ENCODE measurements around the gene EBNA1BP2. TPM values are rescaled to one million over a fixed set of nuclear protein-coding genes. Genes with fewer than 3 reads are reported as not detected.
A peak's percentile ranks its signal among the peaks of the same experiment; 100 is the strongest.

The EBNA1BP2 gene
- total and polyA plus RNA-seq, 2 of the 4 experiments (the other 2 are of a cell fraction) = 82.8 to 135 TPM

DNA sequence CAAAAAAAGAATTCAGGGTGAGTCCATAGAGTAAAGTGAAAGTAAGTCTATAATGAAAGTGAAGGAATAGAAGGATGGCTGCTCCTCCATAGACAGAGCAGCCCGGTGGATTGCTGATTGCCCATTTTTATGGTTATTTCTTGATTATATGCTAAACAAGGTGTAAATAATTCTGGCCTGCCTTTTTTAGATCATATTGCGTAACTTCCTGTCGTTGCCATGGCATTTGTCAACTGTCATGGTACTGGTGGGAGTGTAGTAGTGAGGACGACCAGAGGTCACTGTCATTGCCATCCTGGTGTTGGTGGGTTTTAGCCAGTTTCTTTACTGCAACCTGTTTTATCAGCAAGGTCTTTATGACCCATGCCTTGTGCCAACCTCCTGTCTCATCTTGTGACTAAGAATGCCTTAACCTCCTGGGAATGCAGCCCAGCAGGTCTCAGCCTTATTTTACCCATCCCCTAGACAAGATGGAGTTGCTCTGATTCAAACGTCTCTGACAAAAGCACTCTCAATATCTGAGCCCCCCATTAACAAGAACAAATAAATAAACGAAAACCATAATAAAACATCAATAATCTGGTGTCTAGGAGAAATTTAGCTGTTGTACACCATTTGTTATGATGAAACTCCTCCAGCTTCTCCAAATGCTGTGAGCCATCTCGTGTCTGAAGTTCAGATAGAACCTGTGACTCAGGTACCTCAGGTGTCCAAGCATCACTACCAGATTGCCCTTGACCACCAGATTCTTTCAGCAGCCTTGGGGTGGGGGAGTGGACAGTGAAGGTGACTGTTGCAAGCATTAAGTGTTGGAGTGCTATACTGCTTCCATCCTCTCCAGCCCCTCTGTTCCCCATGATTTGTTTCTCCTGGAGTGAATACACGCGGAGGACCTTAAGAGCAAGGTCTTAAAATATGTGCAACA, 36.0 kb downstream of the EBNA1BP2 start:
- Histone ChIP-seq H3K36me3 (ENCODE audit: control insufficient read depth, insufficient read depth, low read length) (no peaks in the 10 kb centered on the region), H4K20me1 (ENCODE audit: insufficient read depth, low read length) (no peaks in the 10 kb centered on the region), H2AFZ (replicated peaks; ENCODE audit: low read length, poor library complexity) (no peak overlapping the region), H3K4me1 (ENCODE audit: control insufficient read depth, insufficient read depth, low read length) (no peaks in the 10 kb centered on the region), H3K23ac (ENCODE audit: low read depth, low read length) (no peak overlapping the region), H4K91ac (ENCODE audit: insufficient read depth, low read depth, low read length) (no peak overlapping the region), H3K27me3 (ENCODE audit: control insufficient read depth, insufficient read depth, low read length) (peaks cover 9% of the 10 kb centered on the region), H3K9ac (ENCODE audit: low read depth, low read length) (no peak overlapping the region), H2BK15ac (ENCODE audit: low read depth, low read length) (no peak overlapping the region), H3K56ac (ENCODE audit: extremely low read depth, insufficient read depth, low read length) (no peak overlapping the region), H3K4me2 (ENCODE audit: low read depth, low read length) (no peak overlapping the region), H2BK120ac (ENCODE audit: low read depth, low read length) (no peak overlapping the region), H4K8ac (ENCODE audit: low read depth in 2 of 2, low read length in 2 of 2) (no peak overlapping the region), H2BK5ac (ENCODE audit: low read depth, low read length, poor library complexity, severe bottlenecking) (no peak overlapping the region), H3K4ac (ENCODE audit: low read depth, low read length) (no peak overlapping the region), H3K9me3 (ENCODE audit: control insufficient read depth, insufficient read depth, low read length) (peaks cover 4% of the 10 kb centered on the region; the same call in 1 of the 2 replicates), H3K79me1 (ENCODE audit: low read depth in 1 of 2, low read length in 2 of 2) (no peaks in the 10 kb centered on the region), H4K5ac (ENCODE audit: low read depth, low read length) (no peak overlapping the region), H2BK20ac (ENCODE audit: low read depth, low read length) (no peak overlapping the region), H2AK9ac (replicated peaks; ENCODE audit: low read depth, low read length, poor library complexity) (no peak overlapping the region), H3K14ac (replicated peaks; ENCODE audit: low read depth, low read length) (no peak overlapping the region), H3K18ac (ENCODE audit: low read depth, low read length) (no peak overlapping the region), H3K27ac (ENCODE audit: insufficient read depth, low read length) (no peak overlapping the region), H2AK5ac (ENCODE audit: low read depth, low read length) (no peak overlapping the region), H3K9me1 (ENCODE audit: insufficient read depth, low read length) (no peaks in the 10 kb centered on the region), H3K4me3 (ENCODE audit: insufficient read depth, low read depth, low read length) (no peak overlapping the region)
- no peak for TF ChIP-seq RAD21 (IDR thresholded peaks at IDR 0.05; ENCODE audit: low read length)
- TF ChIP-seq MAFK (IDR thresholded peaks at IDR 0.05; ENCODE audit: low read depth, low read length) = no peak
- no peak for TF ChIP-seq MXI1 (IDR thresholded peaks at IDR 0.05; ENCODE audit: borderline replicate concordance, low read depth, low read length)
- no peak for TF ChIP-seq CHD1 (IDR thresholded peaks at IDR 0.05; ENCODE audit: low read depth, low read length)
- TF ChIP-seq SMC3 (IDR thresholded peaks at IDR 0.05; ENCODE audit: low read depth, low read length) = no peak
- TF ChIP-seq CEBPB (IDR thresholded peaks at IDR 0.05; ENCODE audit: low read depth, low read length) = peak; percentile 90
- ATAC-seq (ENCODE audit: low read depth) (no peak), DNase-seq (no peak)
- CTCF ChIA-PET = no interaction called here
- no TSS peak for BruUV-seq (replicated peaks)
- dilution Hi-C loops (cut with HindIII; ENCODE audit: low sequenced_read_pairs, unreplicated experiment) (no loop called here), in situ Hi-C loops (cut with MboI; ENCODE audit: low sequenced_read_pairs) (no loop called here), intact Hi-C loops (cut with micrococcal nuclease) (no loop called here)
- WGBS, 2 experiments (ENCODE audit: extremely low coverage in 2 of 2, insufficient read length in 1 of 2) = 80% methylated on average over 1 of the region's 9 CpGs; no CpG with 5 or more reads in 1 of the 2 experiments
- POLR2A ChIA-PET (ENCODE audit: unreplicated experiment) = no interaction called here

Measured in IMR-90 (cell line).